HG02642 (cell line): ENCODE data around the gene CLCN2.

Experiments used
- ATAC-seq: cut with Tn5 transposase; IDR thresholded peaks from one replicate; pipeline ENCODE4 v1.9.1; 2021; ENCODE audit warnings: mild to moderate bottlenecking; ENCODE audit not compliant: unreplicated experiment, poor library complexity

CLCN2 gene

GRCh38 chr3:184361932-184362667 is 695 bp upstream of the CLCN2 start:
- ATAC-seq = peak; percentile 3

GRCh38 chr3:184360929-184361531 is 375 bp downstream of the CLCN2 start:
- peak; percentile 4 for ATAC-seq

- no peak for ATAC-seq
Measured at GRCh38 chr3:184360070-184360928, 1.1 kb downstream of the CLCN2 start.

GRCh38 chr3:184359610-184360009 is 1.8 kb downstream of the CLCN2 start:
- ATAC-seq = no peak

GRCh38 chr3:184358921-184359350 is 2.5 kb downstream of the CLCN2 start:
- no peak for ATAC-seq

- no peak for ATAC-seq
Measured at GRCh38 chr3:184358124-184358767, 3.2 kb downstream of the CLCN2 start.

- ATAC-seq = no peak
Measured at GRCh38 chr3:184357248-184358123, 3.9 kb downstream of the CLCN2 start.

GRCh38 chr3:184355261-184356040 is 6.0 kb downstream of the CLCN2 start:
- ATAC-seq = no peak

- no peak for ATAC-seq
Measured at GRCh38 chr3:184354754-184355153, 6.7 kb downstream of the CLCN2 start.

- peak; percentile 49 for ATAC-seq
Measured at GRCh38 chr3:184354121-184354728, 7.2 kb downstream of the CLCN2 start.

- no peak for ATAC-seq
Measured at GRCh38 chr3:184353546-184353941, 7.9 kb downstream of the CLCN2 start.

GRCh38 chr3:184352897-184353545 is 8.4 kb downstream of the CLCN2 start:
- no peak for ATAC-seq

- ATAC-seq = no peak
Measured at GRCh38 chr3:184352149-184352785, 9.1 kb downstream of the CLCN2 start.

- no peak for ATAC-seq
Measured at GRCh38 chr3:184351511-184352148, 9.8 kb downstream of the CLCN2 start.

- no peak for ATAC-seq
Measured at GRCh38 chr3:184350618-184351017, 10.8 kb downstream of the CLCN2 start.

- ATAC-seq = no peak
Measured at GRCh38 chr3:184349563-184350470, 11.6 kb downstream of the CLCN2 start.
